GM12892 (cell line): ENCODE measurements around the gene NR4A3.

Experiments used
- POLR2A ChIP-seq: IDR thresholded peaks from 2 replicates; pipeline ENCODE4 v1.6.1; 2011; ENCODE audit warnings: low read depth, low read length, control low read depth
- POLR2AphosphoS5 ChIP-seq: IDR thresholded peaks from 2 replicates; pipeline ENCODE4 v1.6.1; 2011; ENCODE audit warnings: low read depth, low read length, control low read depth
- TAF1 ChIP-seq: IDR thresholded peaks from 2 replicates; pipeline ENCODE4 v1.6.1; 2011; ENCODE audit warnings: low read depth, mild to moderate bottlenecking, control low read depth, low read length, borderline replicate concordance

- TF ChIP-seq TAF1 (no peak), POLR2A (no peak), POLR2AphosphoS5 (no peak)
Observed at GRCh38 chr9:99881769-99882168, 60.1 kb downstream of the NR4A3 start.
